ENCODE results near the gene ZNF154. TPM values are rescaled to one million over a fixed set of nuclear protein-coding genes. Genes with fewer than 3 reads are reported as not detected.
"Not testable (repeated sequence)": the region's sequence is repeated elsewhere in the genome, so short reads cannot be mapped to it uniquely, and the experiment has no call there.

The ZNF154 gene
- total RNA-seq: 1 to 10 TPM in 6 of 8 experiments, under 1 TPM in 2; 0.73 to 7.2 (median 1.7) TPM

DNA sequence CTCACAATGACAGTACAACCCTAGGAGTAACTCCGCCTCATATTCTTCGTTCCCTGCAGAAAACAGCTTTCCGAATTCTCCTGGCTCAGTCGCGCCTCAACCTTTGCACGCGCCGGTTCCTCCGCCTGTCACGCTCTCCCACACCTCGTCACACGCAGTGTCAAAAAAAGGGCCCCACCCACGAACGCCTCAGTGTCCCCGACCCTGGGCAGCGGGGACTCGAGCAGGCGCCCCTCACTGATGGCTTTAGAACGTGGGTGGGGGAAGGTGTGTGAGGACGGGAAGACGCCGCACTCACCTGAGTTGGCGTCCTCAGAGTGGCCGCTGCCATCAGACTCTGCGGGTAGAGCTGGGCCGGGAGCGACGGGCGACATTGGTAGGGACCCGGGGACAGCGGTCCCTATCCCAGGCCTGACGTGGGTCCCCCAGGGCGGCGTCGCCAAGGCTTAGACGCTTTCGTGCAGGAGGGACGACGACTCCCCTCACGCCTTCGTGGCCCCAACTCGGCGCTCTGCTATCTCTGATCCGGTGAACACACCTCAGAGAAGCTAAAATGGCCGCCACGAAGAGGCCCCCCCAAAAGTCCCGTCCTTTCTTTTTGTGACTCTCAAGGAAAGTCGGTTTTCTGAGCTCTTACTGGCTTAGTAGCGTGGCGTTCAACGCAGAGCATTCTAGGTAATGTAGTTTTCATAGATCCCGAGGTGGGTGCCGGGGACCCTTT, at the start of gene ZNF154:
ZNF154 (minus strand) TSS at position 564 of the 721 bp plus-strand sequence; CDS start at position 331, 233 bp downstream.
- peak in 7 of 8 experiments; percentile 12 to 93 (median 64) for ATAC-seq (replicated peaks in 6 of 8)
- H3K4me1 ChIP-seq (replicated peaks in 1 of 2): no peaks in the 10 kb centered on the region
- 0 to 25% (median 17%) methylated on average over 1 to 11 of the region's 53 CpGs; no CpG with 5 or more reads in 1 of the 10 experiments for WGBS, 10 experiments
- H3K27ac ChIP-seq: peak within 1 kb of the TSS in 1 of 2 donors; percentile 48
- peak within 1 kb of the TSS in 4 of 5 donors; percentile 19 to 41 (median 36) for H3K4me3 ChIP-seq
- in situ Hi-C loops (cut with MboI; ENCODE audit: low pct_unique_long_range_greater_than_20kb in 2 of 9, low sequenced_read_pairs in 9 of 9, unreplicated experiment in 9 of 9): no loop called here

DNA sequence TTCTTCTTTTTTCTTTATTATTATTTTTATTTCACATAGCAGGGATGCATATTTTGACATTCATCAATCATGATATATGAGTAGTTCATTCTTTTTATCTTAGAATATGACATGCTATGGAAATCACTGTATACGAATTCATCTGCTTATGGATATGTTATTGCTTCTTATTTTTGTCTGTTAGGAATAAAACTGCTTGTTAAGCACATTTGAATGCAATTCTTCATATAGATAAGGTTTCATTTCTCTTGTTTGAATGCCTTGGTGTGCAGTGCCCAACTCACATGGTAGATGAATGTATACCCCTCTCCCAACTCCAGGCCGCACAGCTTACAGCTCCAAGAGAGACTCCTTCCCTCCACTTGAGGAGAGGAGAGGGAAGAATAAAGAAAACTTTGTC, 48.9 kb upstream of the ZNF154 start:
- in situ Hi-C loops (cut with MboI; ENCODE audit: low pct_unique_long_range_greater_than_20kb in 2 of 9, low sequenced_read_pairs in 9 of 9, unreplicated experiment in 9 of 9): no loop called here
- H3K4me1 ChIP-seq (replicated peaks in 1 of 2): no peaks in the 10 kb centered on the region
- H3K4me3 ChIP-seq: no peak overlapping the region
- no peak overlapping the region for H3K27ac ChIP-seq
- ATAC-seq (replicated peaks in 6 of 8): no peak
- 50 to 100% (median 94%) methylated on average over 1 to 2 of the region's 2 CpGs; no CpG with 5 or more reads in 1 of the 10 experiments for WGBS, 10 experiments

DNA sequence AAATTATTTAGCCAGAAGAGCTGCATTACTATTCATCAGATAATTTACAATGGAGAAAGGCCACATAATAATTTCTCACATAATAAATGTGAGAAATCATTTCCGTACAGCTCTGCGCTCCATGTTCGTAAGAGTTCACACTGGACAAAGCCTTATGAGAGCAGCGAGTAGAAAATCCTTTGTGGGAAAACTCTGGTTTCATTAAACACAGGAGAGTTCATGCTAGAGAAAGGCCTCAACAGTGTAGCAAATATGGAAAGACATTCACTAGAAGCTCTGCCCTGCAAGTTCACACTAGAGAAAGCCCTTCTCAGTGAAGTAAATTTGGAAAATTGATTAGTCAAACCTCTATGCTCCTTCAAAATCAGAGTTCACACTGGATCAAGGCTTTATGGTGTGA, 46.0 kb upstream of the ZNF154 start:
- WGBS, 10 experiments: 88 to 100% (median 98%) methylated on average over 1 to 4 of the region's 4 CpGs; no CpG with 5 or more reads in 2 of the 10 experiments
- in situ Hi-C loops (cut with MboI; ENCODE audit: low pct_unique_long_range_greater_than_20kb in 2 of 9, low sequenced_read_pairs in 9 of 9, unreplicated experiment in 9 of 9): no loop called here
- H3K4me1 ChIP-seq (replicated peaks in 1 of 2): no peaks in the 10 kb centered on the region
- ATAC-seq (replicated peaks in 6 of 8): no peak
- no peak overlapping the region for H3K4me3 ChIP-seq
- no peak overlapping the region for H3K27ac ChIP-seq

DNA sequence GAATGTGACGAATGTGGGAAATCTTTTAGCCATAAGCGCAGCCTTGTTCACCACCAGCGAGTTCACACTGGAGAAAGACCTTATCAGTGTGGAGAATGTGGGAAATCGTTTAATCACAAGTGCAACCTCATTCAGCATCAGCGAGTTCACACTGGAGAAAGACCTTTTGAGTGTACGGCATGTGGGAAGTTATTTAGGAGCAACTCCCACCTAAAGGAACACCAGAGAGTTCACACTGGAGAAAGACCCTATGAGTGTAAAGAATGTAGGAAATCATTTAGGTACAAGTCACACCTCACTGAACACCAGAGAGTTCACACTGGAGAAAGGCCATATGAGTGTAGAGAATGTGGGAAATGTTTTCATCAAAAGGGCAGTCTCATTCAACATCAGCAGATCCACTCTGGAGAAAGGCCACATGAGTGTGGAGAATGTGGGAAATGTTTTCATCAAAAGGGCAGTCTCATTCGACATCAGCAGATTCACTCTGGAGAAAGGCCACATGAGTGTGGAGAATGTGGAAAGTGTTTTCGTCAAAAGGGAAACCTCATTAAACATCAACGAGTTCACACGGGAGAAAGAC, 45.2 kb upstream of the ZNF154 start:
- in situ Hi-C loops (cut with MboI; ENCODE audit: low pct_unique_long_range_greater_than_20kb in 2 of 9, low sequenced_read_pairs in 9 of 9, unreplicated experiment in 9 of 9): no loop called here
- 80 to 100% (median 96%) methylated on average over 1 to 10 of the region's 10 CpGs for WGBS, 10 experiments
- Histone ChIP-seq H3K27ac (no peak overlapping the region), H3K4me3 (no peak overlapping the region), H3K4me1 (replicated peaks in 1 of 2) (no peaks in the 10 kb centered on the region)
- no peak for ATAC-seq (replicated peaks in 6 of 8)

DNA sequence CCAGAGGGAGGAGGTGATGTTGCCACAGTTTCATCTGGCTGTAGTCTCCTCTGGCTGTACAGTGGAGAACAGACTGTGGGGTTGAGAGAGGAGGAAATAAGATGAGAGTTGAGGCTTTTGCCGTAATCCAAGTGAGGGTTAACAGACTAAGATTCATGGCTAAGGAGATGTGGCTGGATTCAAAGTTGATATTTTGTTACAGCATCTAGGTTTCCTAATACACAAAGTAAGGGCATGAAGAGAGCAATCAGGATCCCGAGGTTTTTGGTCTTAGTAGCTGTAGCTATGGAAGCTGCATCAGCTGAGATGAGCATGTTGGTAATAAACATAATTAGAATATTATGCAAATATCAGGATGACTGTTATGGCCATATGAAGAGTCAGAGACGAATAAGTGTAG, 39.0 kb upstream of the ZNF154 start:
- 92 to 100% (median 100%) methylated on average over 1 to 3 of the region's 3 CpGs; no CpG with 5 or more reads in 3 of the 10 experiments for WGBS, 10 experiments
- no peak overlapping the region for H3K27ac ChIP-seq
- peak overlapping the region; percentile 86 to 98 (median 88) for H3K4me3 ChIP-seq
- no peak for ATAC-seq (replicated peaks in 6 of 8)
- H3K4me1 ChIP-seq (replicated peaks in 1 of 2): peaks cover 6 to 11% of the 10 kb centered on the region in 2 donors
- in situ Hi-C loops (cut with MboI; ENCODE audit: low pct_unique_long_range_greater_than_20kb in 2 of 9, low sequenced_read_pairs in 9 of 9, unreplicated experiment in 9 of 9): no loop called here

DNA sequence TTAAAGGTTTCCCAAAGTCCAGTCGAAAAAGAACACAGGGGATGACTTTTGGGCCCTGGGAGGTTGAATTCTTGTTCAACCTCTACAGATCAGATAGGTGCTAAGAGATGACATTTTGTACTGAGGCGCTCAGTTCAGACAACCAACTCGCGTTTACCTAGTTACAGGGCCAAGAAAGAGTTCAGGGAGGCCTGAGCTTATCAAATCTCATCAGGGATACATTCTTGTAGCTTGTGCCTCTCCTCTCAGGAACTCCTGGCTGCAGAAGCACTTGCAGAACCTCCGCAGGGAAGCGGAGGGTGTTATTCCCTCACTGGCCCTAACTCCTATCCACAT, 38.4 kb upstream of the ZNF154 start:
- H3K4me1 ChIP-seq (replicated peaks in 1 of 2): peaks cover 6 to 11% of the 10 kb centered on the region in 2 donors
- in situ Hi-C loops (cut with MboI; ENCODE audit: low pct_unique_long_range_greater_than_20kb in 2 of 9, low sequenced_read_pairs in 9 of 9, unreplicated experiment in 9 of 9): no loop called here
- peak overlapping the region; percentile 86 to 98 (median 88) for H3K4me3 ChIP-seq
- H3K27ac ChIP-seq: peak overlapping the region; percentile 92 to 93
- WGBS, 10 experiments: 0 to 100% (median 33%) methylated on average over 1 to 4 of the region's 6 CpGs; no CpG with 5 or more reads in 3 of the 10 experiments
- ATAC-seq (replicated peaks in 6 of 8): no peak

DNA sequence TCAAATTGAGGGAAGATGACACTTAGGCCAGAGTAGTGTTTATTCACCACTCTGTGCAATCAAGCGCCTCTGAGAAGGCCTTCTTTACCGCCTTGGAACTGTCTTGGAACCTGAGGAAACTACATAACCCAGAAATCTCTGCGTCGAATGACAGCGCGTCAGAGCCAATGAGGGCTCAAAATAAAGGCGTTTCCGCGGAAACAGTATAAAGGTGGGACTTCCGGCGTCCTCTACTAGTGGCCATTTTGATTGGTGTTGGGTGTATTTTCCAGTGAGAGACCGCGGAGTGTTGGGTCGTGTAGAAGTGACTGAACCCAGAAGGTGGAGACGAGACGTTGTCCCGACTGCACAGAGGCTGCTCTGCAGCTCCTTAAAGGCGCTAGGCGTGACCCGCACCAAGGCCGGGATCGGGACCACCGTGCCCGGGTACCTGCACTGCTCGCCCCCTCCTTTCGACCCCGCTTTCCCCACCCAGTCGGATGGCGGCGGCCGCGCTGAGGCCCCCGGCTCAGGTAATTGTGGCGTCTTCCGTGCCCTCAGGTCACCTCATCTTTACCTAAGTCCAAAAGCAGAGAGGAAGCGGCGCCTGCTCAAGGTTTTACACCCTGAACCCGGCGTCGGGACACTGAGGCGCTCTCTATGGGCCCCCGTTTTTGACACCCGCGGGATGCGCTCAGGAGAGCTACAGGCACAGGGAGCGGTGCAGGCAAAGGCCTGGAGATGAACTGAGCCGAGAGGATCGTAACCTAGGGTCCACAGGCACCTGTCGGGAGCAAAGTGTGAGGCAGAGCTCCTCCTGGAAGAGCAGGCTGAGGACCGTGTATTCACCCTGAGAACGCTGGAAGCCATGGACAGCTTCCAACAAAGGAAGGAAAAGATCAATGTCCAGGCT, 37.8 kb upstream of the ZNF154 start, which contains the start of gene ZNF776:
ZNF776 (plus strand) TSS at position 236 of the 892 bp plus-strand sequence; CDS start at position 480, 244 bp downstream.
- peak within 1 kb of the TSS; percentile 92 to 93 for H3K27ac ChIP-seq
- in situ Hi-C loops (cut with MboI; ENCODE audit: low pct_unique_long_range_greater_than_20kb in 2 of 9, low sequenced_read_pairs in 9 of 9, unreplicated experiment in 9 of 9): no loop called here
- peak within 1 kb of the TSS; percentile 86 to 98 (median 88) for H3K4me3 ChIP-seq
- WGBS, 10 experiments: 0 to 67% (median 1%) methylated on average over 1 to 38 of the region's 51 CpGs
- H3K4me1 ChIP-seq (replicated peaks in 1 of 2): peaks cover 6 to 11% of the 10 kb centered on the region in 2 donors
- peak; percentile 96 to 99 (median 99) for ATAC-seq (replicated peaks in 6 of 8)

DNA sequence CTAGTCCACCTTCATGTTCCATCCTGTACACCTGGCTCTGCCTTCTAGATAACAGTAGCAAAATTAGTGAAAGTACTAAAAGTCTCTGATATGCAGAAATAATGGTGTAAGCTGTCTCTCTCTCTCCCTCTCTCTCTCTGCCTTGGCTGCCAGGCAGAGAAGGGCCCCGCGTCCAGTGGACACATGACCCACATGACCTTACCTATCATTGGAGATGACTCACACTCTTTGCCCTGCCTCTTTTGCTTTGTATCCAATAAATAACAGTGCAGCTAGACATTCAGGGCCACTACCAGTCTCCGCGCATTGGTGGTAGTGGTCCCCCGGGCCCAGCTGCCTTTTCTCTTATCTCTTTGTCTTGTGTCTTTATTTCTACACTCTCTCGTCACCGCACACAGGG, 29.8 kb upstream of the ZNF154 start:
- H3K4me3 ChIP-seq; H3K27ac ChIP-seq; H3K4me1 ChIP-seq (replicated peaks in 1 of 2); ATAC-seq (replicated peaks in 6 of 8); in situ Hi-C loops (cut with MboI; ENCODE audit: low pct_unique_long_range_greater_than_20kb in 2 of 9, low sequenced_read_pairs in 9 of 9, unreplicated experiment in 9 of 9): not testable (repeated sequence)
- WGBS, 10 experiments: 94 to 100% (median 100%) methylated on average over 1 to 3 of the region's 7 CpGs; no CpG with 5 or more reads in 6 of the 10 experiments

DNA sequence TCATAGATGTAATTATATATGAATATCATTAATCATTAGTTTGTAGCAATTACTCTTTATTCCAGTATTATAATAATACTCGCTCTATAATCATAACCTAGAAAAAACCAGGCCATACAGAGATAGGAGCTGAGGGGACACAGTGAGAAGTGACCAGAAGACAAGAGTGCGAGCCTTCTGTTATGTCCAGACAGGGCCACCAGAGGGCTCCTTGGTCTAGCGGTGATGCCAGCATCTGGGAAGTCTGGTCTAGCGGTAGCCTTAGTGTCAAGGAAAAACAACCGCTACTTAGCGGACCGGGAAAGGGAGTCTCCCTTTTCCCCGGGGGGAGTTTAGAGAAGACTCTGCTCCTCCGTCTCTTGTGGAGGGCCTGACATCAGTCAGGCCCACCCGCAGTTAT, 29.3 kb upstream of the ZNF154 start:
- H3K27ac ChIP-seq; in situ Hi-C loops (cut with MboI; ENCODE audit: low pct_unique_long_range_greater_than_20kb in 2 of 9, low sequenced_read_pairs in 9 of 9, unreplicated experiment in 9 of 9); H3K4me1 ChIP-seq (replicated peaks in 1 of 2); H3K4me3 ChIP-seq: not testable (repeated sequence)
- ATAC-seq (replicated peaks in 6 of 8): peak in 5 of 8 experiments; percentile 53 to 91 (median 68)
- 0 to 26% (median 0%) methylated on average over 1 to 7 of the region's 10 CpGs; no CpG with 5 or more reads in 3 of the 10 experiments for WGBS, 10 experiments

DNA sequence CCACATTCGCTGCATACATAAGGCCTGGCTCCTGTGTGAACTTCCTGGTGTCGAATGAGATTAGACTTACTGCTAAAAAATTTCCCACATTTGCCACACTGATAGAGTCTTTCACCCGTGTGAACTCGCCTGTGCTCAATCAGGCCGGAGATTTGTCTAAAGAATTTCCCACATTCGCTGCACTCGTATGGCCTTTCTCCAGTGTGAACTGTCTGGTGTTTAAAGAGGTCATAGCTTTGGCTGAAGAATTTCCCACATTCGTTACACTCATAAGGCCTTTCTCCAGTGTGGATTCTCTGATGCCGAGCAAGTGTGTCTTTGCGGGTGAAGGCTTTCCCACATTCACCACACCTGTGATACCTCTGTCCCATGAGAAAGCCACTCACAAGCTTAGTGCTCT, 11.9 kb upstream of the ZNF154 start:
- WGBS, 10 experiments: 67 to 100% (median 97%) methylated on average over 1 to 9 of the region's 10 CpGs; no CpG with 5 or more reads in 2 of the 10 experiments
- no peak overlapping the region for H3K4me3 ChIP-seq
- no peak overlapping the region for H3K27ac ChIP-seq
- in situ Hi-C loops (cut with MboI; ENCODE audit: low pct_unique_long_range_greater_than_20kb in 2 of 9, low sequenced_read_pairs in 9 of 9, unreplicated experiment in 9 of 9): no loop called here
- no peak for ATAC-seq (replicated peaks in 6 of 8)
- no peaks in the 10 kb centered on the region for H3K4me1 ChIP-seq (replicated peaks in 1 of 2)

DNA sequence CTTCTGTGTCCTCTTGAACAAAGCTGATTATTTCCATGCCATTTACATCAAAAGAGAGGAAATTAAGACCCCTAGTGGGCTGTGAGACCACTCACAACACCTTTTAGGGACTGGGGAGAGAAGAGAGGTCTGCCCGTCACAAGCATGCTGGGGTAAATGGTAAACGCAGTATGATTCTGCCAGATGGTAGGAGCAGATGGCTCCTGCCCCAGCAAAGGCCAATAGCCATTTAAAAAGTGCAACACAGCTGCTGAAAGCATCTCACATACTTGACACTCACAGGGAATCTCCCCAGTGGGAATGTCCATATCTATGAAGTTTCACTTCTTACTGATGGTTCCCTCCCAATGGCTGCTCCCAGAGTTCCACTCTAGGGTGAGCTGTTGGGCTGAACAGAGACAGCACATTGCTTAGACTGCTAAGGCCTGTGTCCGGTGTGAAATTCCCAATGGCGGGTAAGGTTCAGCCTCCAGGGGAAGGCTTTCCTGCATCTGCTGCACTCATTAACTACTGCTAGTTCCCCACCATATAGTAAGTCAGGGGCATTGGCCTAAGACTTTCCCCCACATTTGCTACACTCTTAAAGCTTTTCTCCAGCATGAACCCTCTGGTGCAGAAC, 11.0 kb upstream of the ZNF154 start:
- Histone ChIP-seq H3K27ac (no peak overlapping the region), H3K4me1 (replicated peaks in 1 of 2) (no peaks in the 10 kb centered on the region), H3K4me3 (no peak overlapping the region)
- 60 to 100% (median 86%) methylated on average over 1 to 4 of the region's 4 CpGs; no CpG with 5 or more reads in 3 of the 10 experiments for WGBS, 10 experiments
- in situ Hi-C loops (cut with MboI; ENCODE audit: low pct_unique_long_range_greater_than_20kb in 2 of 9, low sequenced_read_pairs in 9 of 9, unreplicated experiment in 9 of 9): no loop called here
- peak in 1 of 8 experiments; percentile 15 for ATAC-seq (replicated peaks in 6 of 8)

DNA sequence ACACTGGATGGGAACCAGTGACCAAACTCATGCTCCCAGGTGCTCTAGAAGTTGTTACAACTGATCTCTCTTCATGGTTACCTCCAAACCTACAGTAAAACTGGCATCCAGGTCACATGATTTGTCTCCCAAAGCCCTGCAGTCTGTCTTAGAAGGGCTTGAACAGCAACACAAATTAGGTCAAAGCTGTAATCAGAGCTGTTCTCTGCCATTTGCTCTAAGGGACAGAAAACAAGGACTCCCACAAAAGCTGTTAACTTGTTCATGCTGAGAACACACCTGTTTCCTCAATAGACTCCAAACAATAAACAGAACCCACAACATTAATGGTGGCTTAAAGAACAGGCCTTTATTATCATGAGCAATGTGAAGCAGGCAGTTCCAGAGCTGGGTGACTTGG, 10.4 kb upstream of the ZNF154 start:
- no peak for ATAC-seq (replicated peaks in 6 of 8)
- Histone ChIP-seq H3K4me3 (no peak overlapping the region), H3K4me1 (replicated peaks in 1 of 2) (no peaks in the 10 kb centered on the region), H3K27ac (no peak overlapping the region)
- in situ Hi-C loops (cut with MboI; ENCODE audit: low pct_unique_long_range_greater_than_20kb in 2 of 9, low sequenced_read_pairs in 9 of 9, unreplicated experiment in 9 of 9): no loop called here

Measured in motor neuron (in vitro differentiated cells).